IMR-90 (cell line): Measurements from ENCODE around the gene CDK5R2. TPM values are rescaled to one million over a fixed set of nuclear protein-coding genes. Genes with fewer than 3 reads are reported as not detected.

ENCODE experiments used
- ATAC-seq: fragments of 200-7000 bp; cut with Tn5 transposase; 2 replicates; pipeline ENCODE4 v1.9.1; 2020; ENCODE audit warnings: low read depth, mild to moderate bottlenecking, moderate library complexity
- BruUV-seq: library from RNA; stranded (reverse); fragments of 400-500 nt; replicated peaks from 2 replicates; lab custom pipeline; 2021; lab: Mats Ljungman, UMichigan
- CTCF ChIA-PET: fragments of 300-600 bp; formaldehyde crosslinking; extraction: SDS; loops from one replicate; lab custom pipeline; 2021; ENCODE audit warnings: antibody characterized with exemption; lab: Yijun Ruan, JAX
- POLR2A ChIA-PET: fragments of 300-600 bp; sonication (Branson Sonifier 250); formaldehyde crosslinking; loops from one replicate; lab custom pipeline; 2022; ENCODE audit warnings: antibody characterized with exemption; ENCODE audit not compliant: unreplicated experiment; lab: Charles Lee
- DNase-seq: peaks from one replicate; pipeline ENCODE4 v3.0.0; 2013
- H2AFZ ChIP-seq: replicated peaks from 2 replicates; pipeline ENCODE3; 2013; ENCODE audit warnings: low read length, mild to moderate bottlenecking; ENCODE audit not compliant: poor library complexity
- H2AK5ac ChIP-seq: 2 replicates; pipeline ENCODE4 v1.6.1; 2013; ENCODE audit warnings: low read depth, low read length, inconsistent platforms
- H2AK9ac ChIP-seq: replicated peaks from 2 replicates; pipeline ENCODE3; 2013; ENCODE audit warnings: mild to moderate bottlenecking, low read depth, low read length, moderate library complexity; ENCODE audit not compliant: poor library complexity
- H2BK120ac ChIP-seq: 2 replicates; pipeline ENCODE4 v1.6.1; 2013; ENCODE audit warnings: low read depth, low read length, inconsistent platforms
- H2BK15ac ChIP-seq: 3 replicates; pipeline ENCODE4 v1.6.1; 2013; ENCODE audit warnings: low read depth, low read length, inconsistent platforms
- H2BK20ac ChIP-seq: 2 replicates; pipeline ENCODE4 v1.6.1; 2013; ENCODE audit warnings: low read depth, mild to moderate bottlenecking, inconsistent platforms, low read length, moderate library complexity
- H2BK5ac ChIP-seq: 2 replicates; pipeline ENCODE4 v1.6.1; 2013; ENCODE audit warnings: mild to moderate bottlenecking, low read depth, low read length, inconsistent platforms; ENCODE audit not compliant: poor library complexity, severe bottlenecking
- H3K14ac ChIP-seq: replicated peaks from 2 replicates; pipeline ENCODE4 v1.6.1; 2013; ENCODE audit warnings: low read depth, low read length, inconsistent platforms
- H3K18ac ChIP-seq: 2 replicates; pipeline ENCODE4 v1.6.1; 2013; ENCODE audit warnings: low read depth, low read length, control low read depth
- H3K23ac ChIP-seq: 2 replicates; pipeline ENCODE4 v1.6.1; 2013; ENCODE audit warnings: low read depth, low read length, inconsistent platforms
- H3K27ac ChIP-seq: 2 replicates; pipeline ENCODE4 v1.5.1; 2013; ENCODE audit warnings: mild to moderate bottlenecking, control low read depth, low read length; ENCODE audit not compliant: insufficient read depth
- H3K27me3 ChIP-seq: 2 replicates; pipeline ENCODE4 v1.6.1; 2013; ENCODE audit warnings: low read length; ENCODE audit not compliant: control insufficient read depth, insufficient read depth
- H3K36me3 ChIP-seq: 2 replicates; pipeline ENCODE4 v1.6.1; 2013; ENCODE audit warnings: low read length, mixed read lengths; ENCODE audit not compliant: control insufficient read depth, insufficient read depth
- H3K4ac ChIP-seq: 2 replicates; pipeline ENCODE4 v1.6.1; 2013; ENCODE audit warnings: low read depth, low read length, inconsistent platforms
- H3K4me1 ChIP-seq: 2 replicates; pipeline ENCODE4 v1.6.1; 2013; ENCODE audit warnings: low read length, mixed read lengths; ENCODE audit not compliant: control insufficient read depth, insufficient read depth
- H3K4me2 ChIP-seq: 2 replicates; pipeline ENCODE4 v1.6.1; 2013; ENCODE audit warnings: low read depth, mild to moderate bottlenecking, control low read depth, low read length, moderate library complexity
- H3K4me3 ChIP-seq: 2 replicates; pipeline ENCODE4 v1.5.1; 2013; ENCODE audit warnings: low read depth, mild to moderate bottlenecking, control low read depth, low read length, moderate library complexity; ENCODE audit not compliant: insufficient read depth
- H3K56ac ChIP-seq: 2 replicates; pipeline ENCODE4 v1.6.1; 2013; ENCODE audit warnings: low read length, inconsistent platforms; ENCODE audit not compliant: insufficient read depth; ENCODE audit errors: extremely low read depth
- H3K79me1 ChIP-seq, 2 experiments: 2 replicates each; pipeline ENCODE4 v1.6.1; 2013; ENCODE audit warnings: low read length in 2 of 2, inconsistent platforms in 1 of 2, low read depth in 1 of 2
- H3K9ac ChIP-seq: 2 replicates; pipeline ENCODE4 v1.6.1; 2013; ENCODE audit warnings: low read depth, low read length, control low read depth
- H3K9me1 ChIP-seq: 2 replicates; pipeline ENCODE4 v1.6.1; 2013; ENCODE audit warnings: low read length, inconsistent platforms; ENCODE audit not compliant: insufficient read depth
- H3K9me3 ChIP-seq: 2 replicates; pipeline ENCODE4 v1.6.1; 2013; ENCODE audit warnings: low read length; ENCODE audit not compliant: control insufficient read depth, insufficient read depth
- H4K20me1 ChIP-seq: 2 replicates; pipeline ENCODE4 v1.6.1; 2013; ENCODE audit warnings: low read length, inconsistent platforms; ENCODE audit not compliant: insufficient read depth
- H4K5ac ChIP-seq: 2 replicates; pipeline ENCODE4 v1.6.1; 2013; ENCODE audit warnings: mild to moderate bottlenecking, low read depth, low read length, control low read depth
- H4K8ac ChIP-seq, 2 experiments: 2 replicates each; pipeline ENCODE4 v1.6.1; 2013; ENCODE audit warnings: low read depth in 2 of 2, low read length in 2 of 2, control low read depth in 1 of 2, inconsistent platforms in 1 of 2
- H4K91ac ChIP-seq: 2 replicates; pipeline ENCODE4 v1.6.1; 2013; ENCODE audit warnings: low read depth, low read length, inconsistent platforms; ENCODE audit not compliant: insufficient read depth
- BHLHE40 ChIP-seq: fragments of 150-350 bp; IDR thresholded peaks from 2 replicates; pipeline ENCODE4 v1.6.1; 2016; ENCODE audit warnings: mild to moderate bottlenecking, low read depth, low read length
- CEBPB ChIP-seq: IDR thresholded peaks from 2 replicates; pipeline ENCODE4 v1.6.1; 2012; ENCODE audit warnings: low read depth, low read length, improper control_type of control experiment
- CHD1 ChIP-seq: IDR thresholded peaks from 2 replicates; pipeline ENCODE4 v1.6.1; 2012; ENCODE audit warnings: low read depth, low read length, improper control_type of control experiment
- FOS ChIP-seq: fragments of 150-350 bp; IDR thresholded peaks from 2 replicates; pipeline ENCODE4 v1.6.1; 2016; ENCODE audit warnings: low read depth, low read length
- MAZ ChIP-seq: IDR thresholded peaks from 2 replicates; pipeline ENCODE4 v1.6.1; 2012; ENCODE audit warnings: low read depth, mild to moderate bottlenecking, low read length, improper control_type of control experiment, moderate library complexity, borderline replicate concordance
- MXI1 ChIP-seq: IDR thresholded peaks from 2 replicates; pipeline ENCODE4 v1.6.1; 2012; ENCODE audit warnings: low read depth, mild to moderate bottlenecking, low read length, moderate library complexity, borderline replicate concordance
- POLR2A ChIP-seq: IDR thresholded peaks from 2 replicates; pipeline ENCODE4 v1.6.1; 2012; ENCODE audit warnings: mild to moderate bottlenecking, low read depth, low read length
- RCOR1 ChIP-seq: IDR thresholded peaks from 2 replicates; pipeline ENCODE4 v1.6.1; 2012; ENCODE audit warnings: mild to moderate bottlenecking, low read length, improper control_type of control experiment; ENCODE audit not compliant: insufficient replicate concordance
- RFX5 ChIP-seq: IDR thresholded peaks from 2 replicates; pipeline ENCODE4 v1.8.0; 2012; ENCODE audit warnings: low read depth, mild to moderate bottlenecking, low read length, moderate library complexity
- SMC3 ChIP-seq: fragments of 150-350 bp; IDR thresholded peaks from 2 replicates; pipeline ENCODE4 v1.6.1; 2016; ENCODE audit warnings: low read depth, mild to moderate bottlenecking, antibody characterized with exemption, low read length, moderate library complexity
- WGBS, 2 experiments: methylation state at CpG; one replicate each; pipeline versions ENCODE4 v1.1.5 to v1.1.7; 2013; ENCODE audit warnings: missing lambda C conversion rate in 2 of 2; ENCODE audit not compliant: insufficient read length in 1 of 2; ENCODE audit errors: extremely low coverage in 2 of 2; 5-methylcytosine and 5-hydroxymethylcytosine counted together
- dilution Hi-C: fragments of 300-500 bp; cut with HindIII; formaldehyde crosslinking; loops from one replicate; pipeline ENCODE4 v1.14.3; 2018; ENCODE audit warnings: low sequenced_read_pairs; ENCODE audit not compliant: unreplicated experiment
- in situ Hi-C: fragments of 300-500 bp; cut with MboI; formaldehyde crosslinking; loops from 3 replicates; pipeline ENCODE4 v1.14.3; 2019; ENCODE audit warnings: low sequenced_read_pairs, inconsistent platforms, mixed read lengths
- intact Hi-C: fragments of 100-400 bp; cut with micrococcal nuclease; formaldehyde crosslinking; loops from 2 replicates; pipeline ENCODE4 v1.10.0; 2022
- polyA plus RNA-seq, 3 experiments: library from polyadenylated mRNA; depleted of rRNA; stranded (reverse); fragments of >200 nt; gene quantifications; 2 replicates each; pipeline ENCODE4 v1.2.3, GENCODE V29; 2012; ENCODE audit warnings: low replicate concordance in 1 of 3
- total RNA-seq: library from RNA; depleted of rRNA; stranded (reverse); fragments of >200 nt; gene quantifications from 2 replicates; pipeline ENCODE4 v1.2.3, GENCODE V29; 2012
- TF ChIP-seq, protein P1 (sequence below): conservative IDR thresholded peaks from 2 replicates; pipeline ENCODE4 v1.5.1; 2012; ENCODE audit warnings: mild to moderate bottlenecking, low read depth, low read length, improper control_type of control experiment
- TF ChIP-seq, protein P2 (sequence below): fragments of 150-350 bp; IDR thresholded peaks from 2 replicates; pipeline ENCODE4 v1.6.1; 2017; ENCODE audit warnings: mild to moderate bottlenecking, antibody characterized with exemption, low read length, low read depth

The CDK5R2 gene
- total and polyA plus RNA-seq, 2 of the 4 experiments (the other 2 are of a cell fraction): not detected

DNA sequence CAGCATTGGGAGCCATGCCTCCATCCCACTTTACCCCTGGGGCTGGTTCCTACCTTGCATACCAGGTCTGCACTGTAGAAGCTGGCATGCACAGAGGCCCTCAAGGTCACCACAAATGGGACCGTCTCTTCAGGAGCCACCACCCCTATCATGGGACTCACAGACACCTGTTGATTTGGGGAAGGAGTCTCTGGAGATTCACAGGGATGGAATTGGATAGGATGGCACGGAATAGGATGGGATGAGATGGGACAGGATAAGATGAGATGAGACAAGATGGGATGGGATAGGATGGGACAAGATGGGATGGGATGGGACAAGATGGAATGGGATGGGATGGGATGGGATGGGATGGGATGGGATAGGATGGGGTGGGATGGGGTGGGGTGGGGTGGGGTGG, 49.8 kb downstream of the CDK5R2 start:
- Histone ChIP-seq H3K18ac (no peak overlapping the region), H2AK9ac (no peak overlapping the region), H3K4ac (no peak overlapping the region), H4K91ac (no peak overlapping the region), H3K27me3 (peaks cover 42% of the 10 kb centered on the region), H3K9me3 (no peaks in the 10 kb centered on the region), H2AFZ (no peak overlapping the region), H3K23ac (no peak overlapping the region), H2AK5ac (no peak overlapping the region), H3K14ac (no peak overlapping the region), H3K4me1 (no peaks in the 10 kb centered on the region), H3K9ac (no peak overlapping the region), H3K27ac (no peak overlapping the region), H2BK20ac (no peak overlapping the region), H2BK5ac (no peak overlapping the region), H4K8ac (no peak overlapping the region), H3K56ac (no peak overlapping the region), H4K20me1 (no peaks in the 10 kb centered on the region), H3K4me3 (no peak overlapping the region), H4K5ac (no peak overlapping the region), H3K4me2 (no peak overlapping the region), H3K36me3 (no peaks in the 10 kb centered on the region), H3K79me1 (no peaks in the 10 kb centered on the region), H2BK120ac (no peak overlapping the region), H2BK15ac (no peak overlapping the region), H3K9me1 (no peaks in the 10 kb centered on the region)
- DNase-seq (no peak), ATAC-seq (no peak)
- ChIA-PET CTCF (no interaction called here), POLR2A (no interaction called here)
- dilution Hi-C loops: no loop called here
- no TSS peak for BruUV-seq
- no CpG with 5 or more reads among the region's 2 CpGs for whole genome bisulfite sequencing, 2 experiments
- intact Hi-C loops: no loop called here
- in situ Hi-C loops: no loop called here
- TF ChIP-seq MAZ (no peak), FOS (no peak), MXI1 (no peak), BHLHE40 (no peak), RCOR1 (no peak), RFX5 (no peak), SMC3 (no peak), CEBPB (no peak), CHD1 (no peak), POLR2A (no peak)
- TF ChIP-seq, protein P1, sequence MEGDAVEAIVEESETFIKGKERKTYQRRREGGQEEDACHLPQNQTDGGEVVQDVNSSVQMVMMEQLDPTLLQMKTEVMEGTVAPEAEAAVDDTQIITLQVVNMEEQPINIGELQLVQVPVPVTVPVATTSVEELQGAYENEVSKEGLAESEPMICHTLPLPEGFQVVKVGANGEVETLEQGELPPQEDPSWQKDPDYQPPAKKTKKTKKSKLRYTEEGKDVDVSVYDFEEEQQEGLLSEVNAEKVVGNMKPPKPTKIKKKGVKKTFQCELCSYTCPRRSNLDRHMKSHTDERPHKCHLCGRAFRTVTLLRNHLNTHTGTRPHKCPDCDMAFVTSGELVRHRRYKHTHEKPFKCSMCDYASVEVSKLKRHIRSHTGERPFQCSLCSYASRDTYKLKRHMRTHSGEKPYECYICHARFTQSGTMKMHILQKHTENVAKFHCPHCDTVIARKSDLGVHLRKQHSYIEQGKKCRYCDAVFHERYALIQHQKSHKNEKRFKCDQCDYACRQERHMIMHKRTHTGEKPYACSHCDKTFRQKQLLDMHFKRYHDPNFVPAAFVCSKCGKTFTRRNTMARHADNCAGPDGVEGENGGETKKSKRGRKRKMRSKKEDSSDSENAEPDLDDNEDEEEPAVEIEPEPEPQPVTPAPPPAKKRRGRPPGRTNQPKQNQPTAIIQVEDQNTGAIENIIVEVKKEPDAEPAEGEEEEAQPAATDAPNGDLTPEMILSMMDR: no peak
- TF ChIP-seq, protein P2, sequence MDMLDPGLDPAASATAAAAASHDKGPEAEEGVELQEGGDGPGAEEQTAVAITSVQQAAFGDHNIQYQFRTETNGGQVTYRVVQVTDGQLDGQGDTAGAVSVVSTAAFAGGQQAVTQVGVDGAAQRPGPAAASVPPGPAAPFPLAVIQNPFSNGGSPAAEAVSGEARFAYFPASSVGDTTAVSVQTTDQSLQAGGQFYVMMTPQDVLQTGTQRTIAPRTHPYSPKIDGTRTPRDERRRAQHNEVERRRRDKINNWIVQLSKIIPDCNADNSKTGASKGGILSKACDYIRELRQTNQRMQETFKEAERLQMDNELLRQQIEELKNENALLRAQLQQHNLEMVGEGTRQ: no peak
